RWPE2 (cell line): ENCODE data around the gene MAGI1.
"Not testable (repeated sequence)": the region's sequence is repeated elsewhere in the genome, so short reads cannot be mapped to it uniquely, and the experiment has no call there.

ENCODE experiments used
- ATAC-seq: fragments of 200-7000 bp; cut with Tn5 transposase; 3 replicates; pipeline ENCODE4 v1.9.1; 2021; ENCODE audit warnings: low read depth
- DNase-seq: peaks from one replicate; pipeline ENCODE4 v3.0.0-alpha.2; 2020; ENCODE audit warnings: low spot score
- H3K27ac ChIP-seq: fragments of 450-650 bp; 2 replicates; pipeline ENCODE4 v1.5.1; 2017; ENCODE audit warnings: mild to moderate bottlenecking; ENCODE audit not compliant: poor library complexity, severe bottlenecking
- H3K27me3 ChIP-seq: fragments of 250-450 bp; sonication (Bioruptor Pico); 2 replicates; pipeline ENCODE4 v1.5.1; 2021; ENCODE audit warnings: mild to moderate bottlenecking, moderate library complexity; ENCODE audit not compliant: insufficient read depth, poor library complexity, severe bottlenecking
- H3K36me3 ChIP-seq: fragments of 250-450 bp; sonication (Bioruptor Pico); 2 replicates; pipeline ENCODE4 v1.5.1; 2020; ENCODE audit warnings: low read depth, mild to moderate bottlenecking, moderate library complexity
- H3K4me1 ChIP-seq: fragments of 250-450 bp; sonication (Bioruptor Pico); 2 replicates; pipeline ENCODE4 v1.5.1; 2021; ENCODE audit warnings: mild to moderate bottlenecking, moderate library complexity; ENCODE audit not compliant: insufficient read depth, poor library complexity, severe bottlenecking
- H3K4me3 ChIP-seq: fragments of 250-450 bp; sonication (Bioruptor Pico); 2 replicates; pipeline ENCODE4 v1.5.1; 2021; ENCODE audit warnings: mild to moderate bottlenecking, moderate library complexity; ENCODE audit not compliant: severe bottlenecking
- H3K9me3 ChIP-seq: fragments of 250-450 bp; sonication (Bioruptor Pico); 2 replicates; pipeline ENCODE4 v1.5.1; 2021; ENCODE audit warnings: mild to moderate bottlenecking, moderate library complexity; ENCODE audit not compliant: severe bottlenecking
- CTCF ChIP-seq: fragments of 450-650 bp; IDR thresholded peaks from one replicate; pipeline ENCODE4 v1.5.1; 2017; ENCODE audit warnings: mild to moderate bottlenecking, moderate library complexity; ENCODE audit not compliant: poor library complexity, severe bottlenecking

Gene MAGI1

GRCh38 chr3:65614585-65614984 is 424.1 kb downstream of the MAGI1 start:
- H3K4me3 ChIP-seq = no peak overlapping the region
- no peaks in the 10 kb centered on the region for H3K36me3 ChIP-seq
- TF ChIP-seq CTCF = no peak
- H3K4me1 ChIP-seq = no peaks in the 10 kb centered on the region
- ATAC-seq (no peak), DNase-seq (no peak)
- no peaks in the 10 kb centered on the region for H3K9me3 ChIP-seq
- H3K27ac ChIP-seq = no peak overlapping the region
- no peaks in the 10 kb centered on the region for H3K27me3 ChIP-seq

- not testable (repeated sequence) for H3K4me1 ChIP-seq, H3K4me3 ChIP-seq, H3K36me3 ChIP-seq, H3K27me3 ChIP-seq, H3K9me3 ChIP-seq, DNase-seq, H3K27ac ChIP-seq, ATAC-seq
Measured at GRCh38 chr3:65607965-65608460, 430.7 kb downstream of the MAGI1 start.

- Histone ChIP-seq H3K4me1 (no peaks in the 10 kb centered on the region), H3K27ac (no peak overlapping the region), H3K9me3 (no peaks in the 10 kb centered on the region), H3K27me3 (no peaks in the 10 kb centered on the region), H3K4me3 (no peak overlapping the region), H3K36me3 (no peaks in the 10 kb centered on the region)
- ATAC-seq (peak; percentile 54; the same call in 1 of the 3 replicates), DNase-seq (no peak)
- TF ChIP-seq CTCF = no peak
Measured at GRCh38 chr3:65607101-65607500, 431.6 kb downstream of the MAGI1 start.

GRCh38 chr3:65605876-65606432 is 432.8 kb downstream of the MAGI1 start:
- ATAC-seq (peak; percentile 62; the same call in 1 of the 3 replicates), DNase-seq (no peak)
- Histone ChIP-seq H3K4me1 (no peaks in the 10 kb centered on the region), H3K27me3 (no peaks in the 10 kb centered on the region), H3K9me3 (no peaks in the 10 kb centered on the region), H3K36me3 (no peaks in the 10 kb centered on the region), H3K27ac (no peak overlapping the region), H3K4me3 (no peak overlapping the region)
- no peak for TF ChIP-seq CTCF

GRCh38 chr3:65604863-65605526 is 433.7 kb downstream of the MAGI1 start:
- H3K36me3 ChIP-seq = no peaks in the 10 kb centered on the region
- ATAC-seq (no peak), DNase-seq (no peak)
- H3K4me3 ChIP-seq = no peak overlapping the region
- H3K4me1 ChIP-seq = no peaks in the 10 kb centered on the region
- no peaks in the 10 kb centered on the region for H3K27me3 ChIP-seq
- no peak overlapping the region for H3K27ac ChIP-seq
- TF ChIP-seq CTCF = no peak
- no peaks in the 10 kb centered on the region for H3K9me3 ChIP-seq
